ENCODE data around the gene IVD.

- no peak for TF ChIP-seq CTCF (conservative IDR thresholded peaks at IDR 0.05 in 1 of 2, IDR thresholded peaks at IDR 0.05 in 1 of 2; ENCODE audit: extremely low read depth in 1 of 2, insufficient read depth in 1 of 2, low read depth in 1 of 2, low read length in 2 of 2)
- TF ChIP-seq EZH2 (IDR thresholded peaks at IDR 0.05; ENCODE audit: borderline replicate concordance, low read length) = no peak
Measured at GRCh38 chr15:40463279-40463678, 57.7 kb downstream of the IVD start.
